ENCODE results near the gene FREM3.
"Not testable (repeated sequence)": the region's sequence is repeated elsewhere in the genome, so short reads cannot be mapped to it uniquely, and the experiment has no call there.

FREM3 gene
- 0.49 to 0.72 reads per million in 2 donors for total RNA-seq

GRCh38 chr4:143700416-143701352 is at the start of gene FREM3:
Gene FREM3 (minus strand): TSS chr4:143700675. CDS start chr4:143700675, 0 bp downstream.
- DNase-seq: no peak

GRCh38 chr4:143745874-143746273 is 45.4 kb upstream of the FREM3 start:
- no peak for DNase-seq

GRCh38 chr4:143743591-143743990 is 43.1 kb upstream of the FREM3 start:
- no peak for DNase-seq

- DNase-seq: no peak
These were observed 42.4 kb upstream of the FREM3 start for GRCh38 chr4:143742834-143743233.

- DNase-seq: no peak
These were observed 36.4 kb upstream of the FREM3 start for GRCh38 chr4:143736861-143737260.

- not testable (repeated sequence) for DNase-seq
These were observed 35.6 kb upstream of the FREM3 start for GRCh38 chr4:143736061-143736460.

GRCh38 chr4:143728166-143728565 is 27.7 kb upstream of the FREM3 start:
- no peak for DNase-seq

GRCh38 chr4:143726714-143727113 is 26.2 kb upstream of the FREM3 start:
- no peak for DNase-seq

- DNase-seq: no peak
These were observed 20.8 kb upstream of the FREM3 start for GRCh38 chr4:143721317-143721716.

GRCh38 chr4:143718748-143719147 is 18.3 kb upstream of the FREM3 start:
- DNase-seq: not testable (repeated sequence)

- DNase-seq: no peak
These were observed 13.6 kb upstream of the FREM3 start for GRCh38 chr4:143713955-143714625.

GRCh38 chr4:143713553-143713952 is 13.1 kb upstream of the FREM3 start:
- no peak for DNase-seq

GRCh38 chr4:143712155-143712550 is 11.7 kb upstream of the FREM3 start:
- DNase-seq: no peak

- DNase-seq: no peak
These were observed 11.2 kb upstream of the FREM3 start for GRCh38 chr4:143711543-143712154.

GRCh38 chr4:143701365-143701764 is 890 bp upstream of the FREM3 start:
- no peak for DNase-seq

GRCh38 chr4:143700046-143700415 is 444 bp downstream of the FREM3 start:
- DNase-seq: no peak

GRCh38 chr4:143699331-143700045 is 987 bp downstream of the FREM3 start:
- DNase-seq: no peak

- no peak for DNase-seq
These were observed 6.6 kb downstream of the FREM3 start for GRCh38 chr4:143693856-143694255.

GRCh38 chr4:143692241-143692640 is 8.2 kb downstream of the FREM3 start:
- no peak for DNase-seq

GRCh38 chr4:143679434-143679833 is 21.0 kb downstream of the FREM3 start:
- DNase-seq: no peak

GRCh38 chr4:143673629-143674028 is 26.8 kb downstream of the FREM3 start:
- not testable (repeated sequence) for DNase-seq

GRCh38 chr4:143668930-143669552 is 31.4 kb downstream of the FREM3 start:
- DNase-seq: no peak

Data from T-helper 9 cell (primary cell).